SH-SY5Y (cell line): Measurements from ENCODE around the gene SLC28A2.

Experiments used
- GATA2 ChIP-seq: IDR thresholded peaks from 2 replicates; pipeline ENCODE4 v1.6.1; 2011; ENCODE audit warnings: mild to moderate bottlenecking, low read depth, low read length
- GATA3 ChIP-seq: IDR thresholded peaks from 2 replicates; pipeline ENCODE4 v1.6.1; 2011; ENCODE audit warnings: low read depth, mild to moderate bottlenecking, low read length, moderate library complexity

- TF ChIP-seq GATA2 (no peak), GATA3 (no peak)
These were observed 16.1 kb downstream of the SLC28A2 start for GRCh38 chr15:45268135-45268534.
